ENCODE data around the gene SYNJ2.

SYNJ2 gene

GRCh38 chr6:158076548-158076947 lies 94.9 kb downstream of the SYNJ2 start:
- Histone ChIP-seq H3K9ac (ENCODE audit: insufficient read length, low read depth) (no peak overlapping the region), H3K36me3 (ENCODE audit: insufficient read depth, insufficient read length, low read length) (peaks cover 54% of the 10 kb centered on the region), H3K4me3 (ENCODE audit: insufficient read length, low read depth) (no peak overlapping the region), H3K27me3 (ENCODE audit: insufficient read depth, insufficient read length) (no peaks in the 10 kb centered on the region), H3K9me3 (ENCODE audit: insufficient read depth, low read length) (no peaks in the 10 kb centered on the region), H3K4me1 (ENCODE audit: insufficient read depth, insufficient read length) (peaks cover 4% of the 10 kb centered on the region)
- no peak for DNase-seq (ENCODE audit: low read depth, low spot score)
- TF ChIP-seq SUZ12 (IDR thresholded peaks at IDR 0.05; ENCODE audit: extremely low read depth, insufficient read depth, insufficient read length) (no peak), YY1 (IDR thresholded peaks at IDR 0.05; ENCODE audit: insufficient read depth, insufficient read length) (no peak), ZNF274 (IDR thresholded peaks at IDR 0.05; ENCODE audit: low read depth, low read length) (no peak)

GRCh38 chr6:158077676-158078075 lies 96.0 kb downstream of the SYNJ2 start:
- Histone ChIP-seq H3K9ac (ENCODE audit: insufficient read length, low read depth) (no peak overlapping the region), H3K27me3 (ENCODE audit: insufficient read depth, insufficient read length) (no peaks in the 10 kb centered on the region), H3K4me3 (ENCODE audit: insufficient read length, low read depth) (no peak overlapping the region), H3K36me3 (ENCODE audit: insufficient read depth, insufficient read length, low read length) (peaks cover 49% of the 10 kb centered on the region), H3K4me1 (ENCODE audit: insufficient read depth, insufficient read length) (no peaks in the 10 kb centered on the region), H3K9me3 (ENCODE audit: insufficient read depth, low read length) (no peaks in the 10 kb centered on the region)
- no peak for DNase-seq (ENCODE audit: low read depth, low spot score)
- TF ChIP-seq YY1 (IDR thresholded peaks at IDR 0.05; ENCODE audit: insufficient read depth, insufficient read length) (no peak), SUZ12 (IDR thresholded peaks at IDR 0.05; ENCODE audit: extremely low read depth, insufficient read depth, insufficient read length) (no peak), ZNF274 (IDR thresholded peaks at IDR 0.05; ENCODE audit: low read depth, low read length) (no peak)

GRCh38 chr6:158078320-158078719 lies 96.7 kb downstream of the SYNJ2 start:
- Histone ChIP-seq H3K9me3 (ENCODE audit: insufficient read depth, low read length) (no peaks in the 10 kb centered on the region), H3K4me1 (ENCODE audit: insufficient read depth, insufficient read length) (no peaks in the 10 kb centered on the region), H3K27me3 (ENCODE audit: insufficient read depth, insufficient read length) (no peaks in the 10 kb centered on the region), H3K9ac (ENCODE audit: insufficient read length, low read depth) (no peak overlapping the region), H3K4me3 (ENCODE audit: insufficient read length, low read depth) (no peak overlapping the region), H3K36me3 (ENCODE audit: insufficient read depth, insufficient read length, low read length) (peaks cover 53% of the 10 kb centered on the region)
- no peak for DNase-seq (ENCODE audit: low read depth, low spot score)
- no peak for TF ChIP-seq SUZ12 (IDR thresholded peaks at IDR 0.05; ENCODE audit: extremely low read depth, insufficient read depth, insufficient read length)
- no peak for TF ChIP-seq YY1 (IDR thresholded peaks at IDR 0.05; ENCODE audit: insufficient read depth, insufficient read length)
- TF ChIP-seq ZNF274 (IDR thresholded peaks at IDR 0.05; ENCODE audit: low read depth, low read length): no peak

DNA sequence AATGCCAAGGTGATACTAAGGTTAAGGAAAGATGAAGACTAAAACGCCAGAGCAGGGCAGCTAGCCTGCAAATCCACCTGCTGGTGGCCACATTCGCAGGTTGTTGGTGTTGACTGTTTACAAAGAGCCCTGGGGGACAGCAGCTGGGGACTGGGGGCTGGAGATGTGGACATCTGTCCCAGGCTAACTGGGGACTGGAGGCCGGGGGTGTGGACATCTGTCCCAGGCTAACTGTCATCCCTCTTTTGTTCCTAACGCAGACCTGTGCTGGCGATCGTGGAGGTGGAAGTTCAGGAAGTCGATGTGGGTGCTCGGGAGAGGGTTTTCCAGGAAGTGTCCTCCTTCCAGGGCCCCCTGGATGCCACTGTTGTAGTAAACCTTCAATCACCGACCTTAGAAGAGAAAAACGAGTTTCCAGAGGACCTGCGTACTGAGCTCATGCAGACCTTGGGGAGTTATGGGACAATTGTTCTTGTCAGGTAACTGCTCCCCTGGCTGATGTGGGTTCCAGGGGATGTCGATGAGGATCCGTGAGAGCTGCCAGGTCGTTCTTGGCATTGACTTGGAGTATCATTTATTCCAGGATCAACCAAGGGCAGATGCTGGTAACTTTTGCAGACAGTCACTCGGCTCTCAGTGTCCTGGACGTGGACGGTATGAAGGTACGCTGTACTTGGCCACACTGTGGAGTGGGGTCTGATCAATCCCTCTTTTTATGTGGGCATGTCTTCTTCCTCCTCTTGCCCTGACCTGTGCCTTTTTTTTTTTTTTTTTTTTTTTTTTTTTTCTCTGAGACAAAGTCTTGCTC lies 99.4 kb downstream of the SYNJ2 start:
- H3K36me3 ChIP-seq (ENCODE audit: insufficient read depth, insufficient read length, low read length): peaks cover 67% of the 10 kb centered on the region

DNA sequence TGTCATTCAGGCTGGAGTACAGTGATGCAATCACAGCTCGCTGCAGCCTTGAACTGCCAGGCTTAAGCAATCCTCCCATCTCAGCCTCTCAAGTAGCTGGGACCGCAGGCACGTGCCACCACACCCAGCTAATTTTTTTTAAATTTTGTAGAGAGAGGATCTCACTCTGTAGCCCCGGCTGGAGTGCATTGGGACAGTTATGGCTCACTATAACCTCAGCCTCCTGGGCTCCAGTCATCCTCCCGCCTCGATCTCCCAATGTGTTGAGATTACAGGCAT lies 99.9 kb downstream of the SYNJ2 start:
- no peaks in the 10 kb centered on the region for H3K4me1 ChIP-seq (ENCODE audit: insufficient read depth, insufficient read length)
- no peak for DNase-seq (ENCODE audit: low read depth, low spot score)
- peaks cover 66% of the 10 kb centered on the region for H3K36me3 ChIP-seq (ENCODE audit: insufficient read depth, insufficient read length, low read length)
- no peaks in the 10 kb centered on the region for H3K9me3 ChIP-seq (ENCODE audit: insufficient read depth, low read length)
- H3K27me3 ChIP-seq (ENCODE audit: insufficient read depth, insufficient read length): no peaks in the 10 kb centered on the region
- no peak overlapping the region for H3K4me3 ChIP-seq (ENCODE audit: insufficient read length, low read depth)
- TF ChIP-seq ZNF274 (IDR thresholded peaks at IDR 0.05; ENCODE audit: low read depth, low read length) (no peak), SUZ12 (IDR thresholded peaks at IDR 0.05; ENCODE audit: extremely low read depth, insufficient read depth, insufficient read length) (no peak), YY1 (IDR thresholded peaks at IDR 0.05; ENCODE audit: insufficient read depth, insufficient read length) (no peak)
- H3K9ac ChIP-seq (ENCODE audit: insufficient read length, low read depth): no peak overlapping the region

More for the DNA sequence above, 99.4 kb downstream of the SYNJ2 start:
- Histone ChIP-seq H3K4me3 (ENCODE audit: insufficient read length, low read depth) (no peak overlapping the region), H3K4me1 (ENCODE audit: insufficient read depth, insufficient read length) (no peaks in the 10 kb centered on the region), H3K9me3 (ENCODE audit: insufficient read depth, low read length) (no peaks in the 10 kb centered on the region), H3K27me3 (ENCODE audit: insufficient read depth, insufficient read length) (no peaks in the 10 kb centered on the region), H3K9ac (ENCODE audit: insufficient read length, low read depth) (no peak overlapping the region)
- DNase-seq (ENCODE audit: low read depth, low spot score): no peak
- no peak for TF ChIP-seq SUZ12 (IDR thresholded peaks at IDR 0.05; ENCODE audit: extremely low read depth, insufficient read depth, insufficient read length)
- no peak for TF ChIP-seq ZNF274 (IDR thresholded peaks at IDR 0.05; ENCODE audit: low read depth, low read length)
- no peak for TF ChIP-seq YY1 (IDR thresholded peaks at IDR 0.05; ENCODE audit: insufficient read depth, insufficient read length)

GRCh38 chr6:158083455-158084325 lies 102.0 kb downstream of the SYNJ2 start:
- H3K4me3 ChIP-seq (ENCODE audit: insufficient read length, low read depth): no peak overlapping the region
- no peak for DNase-seq (ENCODE audit: low read depth, low spot score)
- TF ChIP-seq ZNF274 (IDR thresholded peaks at IDR 0.05; ENCODE audit: low read depth, low read length) (no peak), SUZ12 (IDR thresholded peaks at IDR 0.05; ENCODE audit: extremely low read depth, insufficient read depth, insufficient read length) (no peak), YY1 (IDR thresholded peaks at IDR 0.05; ENCODE audit: insufficient read depth, insufficient read length) (no peak)
- no peaks in the 10 kb centered on the region for H3K27me3 ChIP-seq (ENCODE audit: insufficient read depth, insufficient read length)
- no peaks in the 10 kb centered on the region for H3K4me1 ChIP-seq (ENCODE audit: insufficient read depth, insufficient read length)
- peaks cover 66% of the 10 kb centered on the region for H3K36me3 ChIP-seq (ENCODE audit: insufficient read depth, insufficient read length, low read length)
- no peaks in the 10 kb centered on the region for H3K9me3 ChIP-seq (ENCODE audit: insufficient read depth, low read length)
- no peak overlapping the region for H3K9ac ChIP-seq (ENCODE audit: insufficient read length, low read depth)

Data from NT2/D1 (cell line).